Body of pancreas (tissue), 4 donors: Measurements from ENCODE around the gene PIGZ. TPM values are rescaled to one million over a fixed set of nuclear protein-coding genes. Genes with fewer than 3 reads are reported as not detected.

Experiments used
- ATAC-seq: fragments of 150-250 bp; one replicate; pipeline ENCODE4 v1.9.1; 2016
- DNase-seq, 4 donors: peaks; one replicate each; pipeline ENCODE4 v3.0.0-alpha.2; 2019
- H3K27ac ChIP-seq, 4 donors: fragments of 200-600 bp; sonication (generic); 1 replicate in 3 of 4; 2 replicates in 1 of 4; pipeline versions ENCODE4 v1.5.1 to v1.6.1; 2016 to 2019; ENCODE audit warnings: mild to moderate bottlenecking in 1 of 4, mixed read lengths in 1 of 4, moderate library complexity in 1 of 4
- H3K27me3 ChIP-seq, 2 donors: fragments of 200-600 bp; sonication (generic); one replicate each; pipeline ENCODE4 v1.6.0; 2016; ENCODE audit warnings: mild to moderate bottlenecking in 1 of 2
- H3K36me3 ChIP-seq, 2 donors: fragments of 200-600 bp; sonication (generic); replicated peaks in 1 of 2; 2 replicates each; pipeline ENCODE4 v1.5.1; 2016; ENCODE audit warnings: low read depth in 2 of 2; ENCODE audit not compliant: insufficient read depth in 1 of 2
- H3K4me1 ChIP-seq: fragments of 200-600 bp; sonication (generic); one replicate; pipeline ENCODE4 v1.6.0; 2016
- H3K4me3 ChIP-seq, 2 donors: fragments of 200-600 bp; sonication (generic); 1 replicate in 1 of 2; 2 replicates in 1 of 2; pipeline ENCODE4 v1.5.1; 2016 to 2019
- H3K9me3 ChIP-seq, 3 donors: fragments of 200-600 bp; sonication (generic); 1 replicate in 2 of 3; 2 replicates in 1 of 3; pipeline ENCODE4 v1.5.1; 2016
- CTCF ChIP-seq, 7 experiments: fragments of 450-650 bp in 4 of 7; fragments of 200-600 bp in 3 of 7; sonication (generic) in 3 of 7; IDR thresholded peaks; one replicate each; pipeline ENCODE4 v1.5.1; 2016 to 2019; ENCODE audit warnings: antibody characterized with exemption in 7 of 7
- POLR2A ChIP-seq, 3 donors: fragments of 450-650 bp; IDR thresholded peaks; one replicate each; pipeline ENCODE4 v1.6.1; 2016; ENCODE audit warnings: antibody characterized with exemption in 3 of 3, mild to moderate bottlenecking in 2 of 3
- WGBS, 2 donors: methylation state at CpG; one replicate each; pipeline ENCODE4 v1.1.5; 2017; 5-methylcytosine and 5-hydroxymethylcytosine counted together
- intact Hi-C: fragments of 100-400 bp; cut with DNase I; formaldehyde crosslinking; loops from one replicate; pipeline ENCODE4 v1.15.1; 2023
- total RNA-seq, 2 donors: library from RNA; depleted of rRNA; stranded (reverse); fragments of >200 nt; gene quantifications; one replicate each; pipeline ENCODE4 v1.1.0, GENCODE V29; 2016

The PIGZ gene
- total RNA-seq, 2 donors from 2014 or later = 1.0 to 1.3 TPM

- no peak overlapping the region for H3K27ac ChIP-seq
- 83 to 89% methylated on average over 4 to 22 of the region's 22 CpGs for WGBS, 2 donors
- intact Hi-C loops = no loop called here
- H3K36me3 ChIP-seq = no peaks in the 10 kb centered on the region
- no peak for TF ChIP-seq POLR2A (IDR thresholded peaks at IDR 0.05)
- no peak for TF ChIP-seq CTCF (IDR thresholded peaks at IDR 0.05)
- no peaks in the 10 kb centered on the region for H3K9me3 ChIP-seq
- no peaks in the 10 kb centered on the region for H3K4me1 ChIP-seq
- no peak for ATAC-seq
- no peaks in the 10 kb centered on the region for H3K27me3 ChIP-seq
- no peak for DNase-seq
- H3K4me3 ChIP-seq = no peak overlapping the region
Observed at GRCh38 chr3:197014942-197015575, 46.4 kb upstream of the PIGZ start.

GRCh38 chr3:197014024-197014423, 45.4 kb upstream of the PIGZ start:
- Histone ChIP-seq H3K27ac (no peak overlapping the region), H3K9me3 (no peaks in the 10 kb centered on the region), H3K4me3 (no peak overlapping the region), H3K36me3 (no peaks in the 10 kb centered on the region), H3K4me1 (no peaks in the 10 kb centered on the region), H3K27me3 (no peaks in the 10 kb centered on the region)
- 91 to 98% methylated on average over 6 of the region's 6 CpGs for WGBS, 2 donors
- DNase-seq (no peak), ATAC-seq (no peak)
- TF ChIP-seq CTCF (IDR thresholded peaks at IDR 0.05) (no peak), POLR2A (IDR thresholded peaks at IDR 0.05) (no peak)
- intact Hi-C loops = no loop called here

GRCh38 chr3:197012540-197012883, 43.9 kb upstream of the PIGZ start:
- Histone ChIP-seq H3K4me1 (no peaks in the 10 kb centered on the region), H3K27ac (no peak overlapping the region), H3K4me3 (no peak overlapping the region), H3K9me3 (no peaks in the 10 kb centered on the region), H3K27me3 (no peaks in the 10 kb centered on the region), H3K36me3 (no peaks in the 10 kb centered on the region)
- TF ChIP-seq POLR2A (IDR thresholded peaks at IDR 0.05) = no peak
- TF ChIP-seq CTCF (IDR thresholded peaks at IDR 0.05) = no peak
- intact Hi-C loops = no loop called here
- 72 to 78% methylated on average over 6 to 7 of the region's 7 CpGs for WGBS, 2 donors
- DNase-seq (no peak), ATAC-seq (no peak)

- H3K27ac ChIP-seq = no peak overlapping the region
- no peaks in the 10 kb centered on the region for H3K9me3 ChIP-seq
- intact Hi-C loops = no loop called here
- TF ChIP-seq POLR2A (IDR thresholded peaks at IDR 0.05) (no peak), CTCF (IDR thresholded peaks at IDR 0.05) (no peak)
- no peaks in the 10 kb centered on the region for H3K27me3 ChIP-seq
- no peak for ATAC-seq
- WGBS, 2 donors = 88 to 89% methylated on average over 8 to 25 of the region's 25 CpGs
- H3K36me3 ChIP-seq = no peaks in the 10 kb centered on the region
- no peak for DNase-seq
- no peak overlapping the region for H3K4me3 ChIP-seq
- no peaks in the 10 kb centered on the region for H3K4me1 ChIP-seq
Observed at GRCh38 chr3:197011780-197012539, 43.3 kb upstream of the PIGZ start.
